Kidney epithelial cell (primary cell): ENCODE measurements around the gene CHST11. TPM values are rescaled to one million over a fixed set of nuclear protein-coding genes. Genes with fewer than 3 reads are reported as not detected.

Experiments
- DNase-seq: peaks from one replicate; pipeline ENCODE4 v3.0.0-alpha.2; 2010; ENCODE audit warnings: low read depth
- H3K27me3 ChIP-seq: 2 replicates; pipeline ENCODE4 v1.6.0; 2011; ENCODE audit warnings: low read length; ENCODE audit not compliant: control insufficient read depth, insufficient read depth
- H3K36me3 ChIP-seq: 2 replicates; pipeline ENCODE4 v1.5.1; 2011; ENCODE audit warnings: low read length; ENCODE audit not compliant: control insufficient read depth, insufficient read depth
- H3K4me3 ChIP-seq: 2 replicates; pipeline ENCODE4 v1.5.1; 2011; ENCODE audit warnings: low read depth, mild to moderate bottlenecking, control low read depth, low read length
- total RNA-seq: library from RNA; depleted of rRNA; stranded (reverse); fragments of >200 nt; gene quantifications from 2 replicates; pipeline ENCODE4 v1.2.3, GENCODE V29; 2015
- TF ChIP-seq, protein P1 (sequence below): IDR thresholded peaks from 2 replicates; pipeline ENCODE4 v1.5.1; 2011; ENCODE audit warnings: mild to moderate bottlenecking, moderate library complexity, low read length, control low read depth, inconsistent platforms; ENCODE audit not compliant: insufficient read depth, poor library complexity, severe bottlenecking

The CHST11 gene
- total RNA-seq, 1 donor from 2014 or later: 32.6 TPM

DNA sequence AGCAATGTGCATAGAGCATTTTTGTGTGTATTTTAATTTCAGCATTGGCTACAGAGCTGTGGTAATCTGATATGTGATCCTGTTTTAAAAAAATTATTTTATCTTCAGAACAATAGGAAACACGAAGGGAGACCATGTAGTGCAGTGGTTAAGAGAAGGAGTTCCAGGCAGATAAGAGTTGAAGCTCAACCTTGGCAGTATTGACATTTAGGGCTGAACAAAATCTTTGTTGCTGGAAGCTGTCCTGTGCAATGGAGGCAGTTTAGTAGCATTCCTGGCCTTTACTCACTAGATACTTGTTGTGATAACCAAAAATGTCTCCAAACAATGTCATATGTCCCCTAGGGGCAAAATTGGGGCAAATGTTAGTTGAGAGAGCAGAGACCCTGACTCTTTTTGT is 59.2 kb downstream of the CHST11 start:
- TF ChIP-seq, protein P1, sequence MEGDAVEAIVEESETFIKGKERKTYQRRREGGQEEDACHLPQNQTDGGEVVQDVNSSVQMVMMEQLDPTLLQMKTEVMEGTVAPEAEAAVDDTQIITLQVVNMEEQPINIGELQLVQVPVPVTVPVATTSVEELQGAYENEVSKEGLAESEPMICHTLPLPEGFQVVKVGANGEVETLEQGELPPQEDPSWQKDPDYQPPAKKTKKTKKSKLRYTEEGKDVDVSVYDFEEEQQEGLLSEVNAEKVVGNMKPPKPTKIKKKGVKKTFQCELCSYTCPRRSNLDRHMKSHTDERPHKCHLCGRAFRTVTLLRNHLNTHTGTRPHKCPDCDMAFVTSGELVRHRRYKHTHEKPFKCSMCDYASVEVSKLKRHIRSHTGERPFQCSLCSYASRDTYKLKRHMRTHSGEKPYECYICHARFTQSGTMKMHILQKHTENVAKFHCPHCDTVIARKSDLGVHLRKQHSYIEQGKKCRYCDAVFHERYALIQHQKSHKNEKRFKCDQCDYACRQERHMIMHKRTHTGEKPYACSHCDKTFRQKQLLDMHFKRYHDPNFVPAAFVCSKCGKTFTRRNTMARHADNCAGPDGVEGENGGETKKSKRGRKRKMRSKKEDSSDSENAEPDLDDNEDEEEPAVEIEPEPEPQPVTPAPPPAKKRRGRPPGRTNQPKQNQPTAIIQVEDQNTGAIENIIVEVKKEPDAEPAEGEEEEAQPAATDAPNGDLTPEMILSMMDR: no peak
- H3K27me3 ChIP-seq: no peaks in the 10 kb centered on the region
- no peak for DNase-seq
- H3K36me3 ChIP-seq: no peaks in the 10 kb centered on the region
- H3K4me3 ChIP-seq: no peak overlapping the region

DNA sequence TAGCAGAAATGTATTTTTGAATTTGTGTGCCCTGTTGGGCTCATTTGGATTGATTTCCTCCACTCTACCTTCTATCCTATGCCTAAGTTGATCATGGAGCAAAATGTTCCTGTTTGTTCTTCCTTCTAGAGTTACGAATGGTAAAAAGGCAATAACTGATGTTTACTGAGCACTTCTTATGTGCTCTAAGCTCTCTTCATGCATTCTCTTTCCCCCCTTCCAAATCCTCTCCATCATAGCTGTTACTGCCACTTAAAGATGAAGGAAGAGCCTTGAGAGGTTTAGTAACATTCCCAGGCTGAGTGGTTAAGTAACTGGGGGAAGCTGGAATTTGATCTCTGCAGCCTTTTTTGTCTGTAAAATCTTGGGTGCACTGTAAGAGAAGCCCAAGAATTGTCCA is 60.1 kb downstream of the CHST11 start:
- Histone ChIP-seq H3K27me3 (no peaks in the 10 kb centered on the region), H3K4me3 (no peak overlapping the region), H3K36me3 (no peaks in the 10 kb centered on the region)
- no peak for DNase-seq
- TF ChIP-seq, protein P1: no peak

DNA sequence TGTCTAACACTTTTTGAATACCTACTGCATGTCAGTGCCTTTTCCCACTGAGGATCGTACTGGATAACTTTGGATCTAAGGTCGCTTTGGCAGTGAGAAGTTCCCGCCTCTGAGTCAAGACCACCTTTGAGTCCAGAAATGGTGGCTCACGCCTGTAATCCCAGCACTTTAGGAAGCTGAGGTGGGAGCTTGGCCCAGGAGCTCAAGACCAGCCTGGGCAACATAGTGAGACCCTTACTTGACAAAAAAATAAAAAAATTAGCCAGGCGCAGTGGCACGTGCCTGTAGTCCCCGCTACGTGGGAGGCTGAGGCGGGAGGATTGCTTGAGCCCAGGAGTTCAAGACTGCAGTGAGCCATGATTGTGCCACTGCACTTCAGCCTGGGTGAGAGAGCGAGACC is 61.1 kb downstream of the CHST11 start:
- Histone ChIP-seq H3K4me3 (no peak overlapping the region), H3K27me3 (no peaks in the 10 kb centered on the region), H3K36me3 (no peaks in the 10 kb centered on the region)
- TF ChIP-seq, protein P1: no peak
- DNase-seq: no peak

DNA sequence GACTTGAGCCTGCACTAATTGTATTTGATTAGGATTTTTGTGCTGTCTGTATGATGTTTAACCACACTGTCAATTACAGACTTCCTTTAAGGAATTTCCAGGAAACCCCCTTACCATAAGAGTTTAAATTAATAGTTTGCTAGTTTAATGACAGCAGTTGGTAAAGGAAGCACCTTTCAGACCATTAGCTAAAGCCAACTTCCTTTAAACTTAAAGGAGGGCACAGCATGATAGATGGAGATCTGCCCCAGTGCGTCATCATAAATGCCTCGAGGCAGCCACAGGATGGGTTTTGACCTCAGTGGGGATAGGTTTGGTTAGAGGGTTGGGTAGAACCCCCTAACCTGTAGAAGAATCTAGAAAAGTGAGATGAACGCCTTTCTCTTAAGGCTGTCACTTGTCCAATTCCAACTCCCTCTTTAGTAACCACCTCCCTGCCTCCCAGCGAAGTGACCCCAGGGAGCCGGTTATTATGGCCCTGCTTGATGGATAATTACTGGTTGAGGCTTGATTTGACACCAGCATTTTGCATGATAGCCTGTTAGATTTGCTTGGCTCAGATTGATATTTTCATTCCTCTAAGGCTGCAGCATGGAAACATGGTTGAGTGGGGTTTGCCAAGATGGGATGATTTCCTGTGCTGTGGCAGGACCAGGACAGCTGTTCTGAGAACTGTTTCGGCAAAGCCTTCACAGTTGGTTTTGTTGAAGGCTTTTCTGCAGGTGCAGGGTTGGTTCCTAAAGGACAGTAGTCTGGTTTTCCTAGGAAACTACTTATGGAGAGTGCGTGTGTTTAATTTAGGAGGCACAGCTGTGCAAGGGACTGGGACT is 62.7 kb downstream of the CHST11 start:
- Histone ChIP-seq H3K4me3 (no peak overlapping the region), H3K27me3 (no peaks in the 10 kb centered on the region), H3K36me3 (no peaks in the 10 kb centered on the region)
- TF ChIP-seq, protein P1: no peak
- DNase-seq: no peak

DNA sequence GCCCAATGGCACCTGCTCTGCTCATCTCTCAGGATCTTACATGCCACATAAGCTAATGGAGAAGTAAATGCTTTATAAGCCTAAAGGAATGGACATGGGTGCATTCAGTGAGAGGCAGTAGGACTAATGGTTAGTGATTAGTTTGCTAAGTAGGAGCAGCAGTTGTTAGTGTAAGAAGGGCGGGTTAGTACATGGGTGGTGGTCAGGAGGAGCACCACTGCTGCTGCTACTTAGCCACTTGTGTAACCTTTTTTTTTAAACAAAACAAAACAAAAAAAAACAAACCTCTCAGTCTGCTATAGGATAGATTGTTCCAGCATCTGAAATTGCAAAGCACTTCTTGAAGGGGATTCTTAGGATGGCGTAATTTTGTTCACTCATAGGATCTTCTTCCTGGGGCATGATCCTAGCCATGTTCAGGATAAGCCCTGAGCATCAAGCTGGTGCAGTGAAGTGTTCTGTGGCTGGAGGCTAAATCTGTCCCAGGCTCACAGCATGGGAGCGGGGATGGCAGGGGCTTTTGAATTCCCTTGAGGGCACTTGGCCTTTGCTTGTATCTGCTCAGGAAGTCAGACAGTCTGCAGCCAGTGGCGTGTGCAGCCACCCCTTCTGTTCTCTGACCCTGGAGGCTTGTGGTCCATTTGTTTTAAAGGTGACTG is 63.6 kb downstream of the CHST11 start:
- no peak for DNase-seq
- no peaks in the 10 kb centered on the region for H3K27me3 ChIP-seq
- TF ChIP-seq, protein P1: no peak
- no peaks in the 10 kb centered on the region for H3K36me3 ChIP-seq
- H3K4me3 ChIP-seq: no peak overlapping the region
